Endothelial cell of hepatic sinusoid (primary cell): Measurements from ENCODE around the gene KLHL8.
"Not testable (repeated sequence)": the region's sequence is repeated elsewhere in the genome, so short reads cannot be mapped to it uniquely, and the experiment has no call there.

Source experiments
- in situ Hi-C: cut with HindIII; loops from 2 replicates; pipeline ENCODE4 v1.10.0; 2017; ENCODE audit warnings: low sequenced_read_pairs

The KLHL8 gene

DNA sequence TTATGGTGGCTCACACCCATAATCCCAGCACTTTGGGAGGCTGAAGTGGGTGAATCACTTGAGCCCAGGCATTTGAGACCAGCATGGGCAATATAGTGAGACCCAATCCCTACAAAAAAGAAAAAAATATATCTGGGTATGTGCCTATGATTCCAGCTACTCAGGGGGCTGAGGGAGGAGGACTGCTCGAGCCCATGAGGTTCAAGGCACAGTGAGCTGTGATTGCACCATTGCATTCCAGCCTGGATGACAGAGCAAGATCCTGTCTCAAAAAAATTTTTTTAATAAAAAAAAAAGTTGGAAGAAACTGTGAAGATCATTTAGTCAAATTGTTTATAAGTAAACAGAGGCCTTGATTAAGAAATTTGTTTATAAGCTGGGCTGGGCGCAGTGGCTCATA is 39.7 kb downstream of the KLHL8 start:
- in situ Hi-C loops, result no loop called here

DNA sequence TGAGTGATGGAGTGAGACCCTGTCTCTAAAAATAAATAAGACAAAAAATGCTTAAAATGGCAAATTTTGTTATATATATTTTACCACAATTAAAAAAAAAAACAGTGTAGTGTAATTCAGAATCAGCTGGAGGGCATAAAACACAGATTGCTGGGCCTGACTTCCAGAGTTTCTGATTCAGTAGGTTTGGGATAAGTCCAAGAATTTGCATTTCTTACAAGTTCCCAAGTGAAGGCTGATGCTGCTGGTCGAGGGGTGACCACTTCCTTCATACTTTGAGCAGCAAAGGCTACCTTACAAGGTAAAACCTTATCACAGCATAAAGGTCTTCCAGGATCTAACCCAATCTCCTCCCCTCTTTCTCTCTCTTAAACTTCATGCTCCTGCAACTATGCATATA is 40.7 kb downstream of the KLHL8 start:
- in situ Hi-C loops, result no loop called here

DNA sequence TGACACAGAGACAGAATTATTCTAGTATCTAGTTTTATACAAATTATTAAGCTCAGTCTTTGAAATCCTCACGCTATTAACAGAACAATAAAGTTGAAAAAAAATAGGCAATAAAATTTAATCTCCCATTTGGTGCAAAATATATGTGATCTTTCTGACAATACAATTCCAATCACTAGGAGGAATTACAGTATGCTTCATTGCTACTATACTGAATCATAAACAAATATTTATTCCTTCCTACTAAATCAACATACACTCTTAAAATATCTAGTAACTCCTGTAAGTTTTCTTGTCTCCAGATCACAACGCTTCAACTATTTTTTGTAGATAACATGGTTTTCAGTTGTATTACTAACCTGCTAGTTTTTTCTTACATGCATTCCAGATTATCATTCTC is 45.7 kb downstream of the KLHL8 start:
- in situ Hi-C loops, result no loop called here

DNA sequence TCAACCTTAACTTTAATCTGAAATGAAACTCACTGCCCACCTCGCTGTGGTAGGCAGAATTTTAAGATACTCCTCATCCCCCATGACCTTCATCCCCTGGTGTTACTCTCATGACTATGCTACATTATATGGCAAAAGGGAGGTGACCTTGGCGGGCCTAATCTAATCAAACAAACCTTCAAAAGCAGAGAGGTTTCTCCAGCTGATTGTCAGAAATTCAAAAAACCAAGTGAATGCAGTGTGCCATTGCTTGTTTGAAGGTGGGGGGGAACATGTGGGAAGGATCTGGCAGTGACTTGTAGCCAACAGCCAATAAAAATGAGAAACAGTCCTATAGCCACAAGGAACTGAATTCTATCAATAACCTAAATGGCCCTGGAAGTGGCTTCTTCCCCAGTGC is 48.5 kb downstream of the KLHL8 start:
- in situ Hi-C loops, result no loop called here

DNA sequence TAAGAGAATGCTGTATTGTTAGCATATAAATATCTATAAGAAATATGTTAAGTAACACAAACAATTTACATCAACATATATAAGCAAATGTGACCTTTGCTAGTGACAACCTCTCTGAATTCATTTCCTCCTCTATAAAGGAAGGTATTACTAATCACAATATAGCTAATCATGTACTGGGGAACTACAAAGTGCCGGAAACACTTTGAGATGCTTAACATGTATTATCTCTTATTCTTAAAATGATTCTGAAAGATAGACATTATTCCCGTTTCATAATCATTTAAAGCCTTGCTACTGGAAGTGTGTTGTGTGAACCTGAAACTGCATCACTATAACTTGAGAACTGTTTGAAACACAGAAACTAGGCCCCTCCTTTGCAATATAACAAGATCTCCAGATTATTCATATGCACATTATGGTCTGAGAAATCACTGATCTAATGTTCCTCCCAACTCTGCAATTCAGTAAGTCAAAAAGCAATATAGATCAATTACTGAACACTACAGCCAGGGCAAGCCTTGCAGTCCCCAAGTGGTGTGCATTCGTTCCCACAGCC is 54.0 kb downstream of the KLHL8 start:
- in situ Hi-C loops, result no loop called here

DNA sequence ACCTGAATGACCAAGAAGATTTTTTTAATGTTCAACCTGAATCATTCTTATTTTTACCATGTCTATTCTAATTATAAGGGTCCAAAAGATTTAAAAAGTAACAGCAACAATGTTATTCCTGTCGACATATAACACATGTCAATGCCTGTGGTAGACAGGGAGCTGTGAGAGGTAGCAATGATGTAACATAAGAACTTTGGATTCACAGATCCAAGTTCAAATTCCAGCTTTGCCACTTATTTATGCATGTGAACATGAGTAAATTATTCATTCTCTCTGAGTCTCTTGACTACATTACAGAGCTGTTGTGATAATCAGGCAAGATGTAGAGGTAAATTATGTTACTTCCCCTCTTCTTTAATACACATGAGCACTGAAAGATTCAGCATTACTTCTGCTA is 54.5 kb downstream of the KLHL8 start:
- in situ Hi-C loops, result no loop called here

DNA sequence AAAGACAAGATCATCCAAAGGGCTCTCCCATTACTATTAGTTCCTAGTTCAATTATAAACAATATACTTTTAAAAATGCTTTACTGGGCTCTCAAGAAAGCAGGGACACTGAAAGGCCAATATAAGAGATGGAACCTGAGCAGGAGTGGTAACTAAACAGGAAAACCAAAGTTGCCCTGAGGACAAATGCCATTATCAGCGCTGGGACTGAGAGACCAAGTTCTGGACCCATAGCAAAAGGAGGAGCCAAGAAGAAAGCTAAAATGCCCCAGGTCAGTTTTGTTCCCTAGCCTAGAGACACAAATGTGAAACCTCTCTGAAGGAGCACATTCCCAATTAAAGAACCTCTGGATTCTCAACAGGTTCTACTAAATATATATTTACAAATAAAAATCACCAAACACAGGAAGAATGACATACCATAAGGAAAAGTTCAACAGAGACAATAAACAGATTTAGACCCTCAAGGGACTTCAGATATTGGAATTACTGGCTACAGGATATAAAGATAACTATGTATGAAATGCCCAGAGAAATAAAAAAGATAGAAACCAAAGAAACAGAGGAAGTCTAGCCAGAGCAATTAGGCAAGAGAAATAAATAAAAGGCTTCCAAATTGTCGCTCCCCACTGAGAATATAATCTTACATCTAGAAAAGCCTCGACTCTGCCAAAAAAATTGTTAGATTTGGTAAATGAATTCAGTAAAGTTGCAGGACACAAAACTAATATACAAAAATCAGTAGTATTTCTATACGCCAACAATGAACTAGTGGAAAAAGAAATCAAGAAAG is 67.1 kb downstream of the KLHL8 start:
- in situ Hi-C loops, result no loop called here

DNA sequence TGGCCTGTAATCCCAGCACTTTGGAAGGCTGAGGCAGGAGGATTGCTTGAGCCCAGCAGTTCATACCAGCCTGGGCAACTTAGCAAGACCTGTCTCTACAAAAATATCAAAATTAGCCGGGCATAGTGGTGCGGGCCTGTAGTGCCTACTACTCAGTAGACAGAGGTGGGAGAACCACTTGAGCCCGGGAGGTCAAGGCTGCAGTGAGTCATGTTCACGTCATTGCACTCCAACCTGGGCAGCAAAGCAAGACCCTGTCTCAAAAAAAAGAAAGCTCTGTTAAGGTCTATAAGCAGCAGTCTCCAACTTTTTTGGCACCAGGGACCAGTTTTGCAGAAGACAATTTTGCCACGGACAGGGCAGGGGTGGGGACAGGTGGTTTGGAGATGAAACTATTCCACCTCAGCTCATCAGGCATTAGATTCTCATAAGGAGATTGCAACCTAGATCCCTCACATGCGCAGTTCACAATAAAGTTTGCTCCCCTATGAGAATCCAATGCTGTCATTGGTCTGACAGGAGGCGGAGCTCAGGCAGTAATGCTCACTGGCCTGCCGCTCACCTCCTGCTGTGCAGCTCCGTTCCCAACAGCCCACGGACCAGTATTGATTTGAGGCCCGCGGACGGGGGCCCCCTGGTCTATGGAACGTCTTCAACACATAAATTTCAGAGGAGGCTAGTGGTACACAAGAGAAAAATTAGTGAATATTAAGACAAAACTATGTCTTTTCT is 67.9 kb downstream of the KLHL8 start:
- in situ Hi-C loops, result no loop called here

DNA sequence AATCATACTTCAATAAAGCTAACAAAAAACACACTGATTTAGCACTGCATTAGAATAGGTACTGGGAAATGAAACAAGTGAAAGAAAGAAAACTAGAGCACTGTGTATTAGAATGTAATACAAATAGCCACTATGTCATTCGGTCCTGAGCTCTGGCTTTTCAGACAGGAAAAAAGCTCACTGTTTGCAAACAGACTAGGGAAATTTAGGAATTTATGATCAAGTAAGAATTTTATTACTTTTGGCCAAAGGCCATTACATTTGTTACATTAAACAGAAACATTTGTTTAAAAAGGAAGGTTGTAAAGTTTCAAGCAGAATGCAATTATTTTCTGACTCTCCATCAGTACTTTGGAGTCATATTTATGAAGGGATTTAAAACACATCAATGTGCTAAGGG is 68.7 kb downstream of the KLHL8 start:
- in situ Hi-C loops, result no loop called here

DNA sequence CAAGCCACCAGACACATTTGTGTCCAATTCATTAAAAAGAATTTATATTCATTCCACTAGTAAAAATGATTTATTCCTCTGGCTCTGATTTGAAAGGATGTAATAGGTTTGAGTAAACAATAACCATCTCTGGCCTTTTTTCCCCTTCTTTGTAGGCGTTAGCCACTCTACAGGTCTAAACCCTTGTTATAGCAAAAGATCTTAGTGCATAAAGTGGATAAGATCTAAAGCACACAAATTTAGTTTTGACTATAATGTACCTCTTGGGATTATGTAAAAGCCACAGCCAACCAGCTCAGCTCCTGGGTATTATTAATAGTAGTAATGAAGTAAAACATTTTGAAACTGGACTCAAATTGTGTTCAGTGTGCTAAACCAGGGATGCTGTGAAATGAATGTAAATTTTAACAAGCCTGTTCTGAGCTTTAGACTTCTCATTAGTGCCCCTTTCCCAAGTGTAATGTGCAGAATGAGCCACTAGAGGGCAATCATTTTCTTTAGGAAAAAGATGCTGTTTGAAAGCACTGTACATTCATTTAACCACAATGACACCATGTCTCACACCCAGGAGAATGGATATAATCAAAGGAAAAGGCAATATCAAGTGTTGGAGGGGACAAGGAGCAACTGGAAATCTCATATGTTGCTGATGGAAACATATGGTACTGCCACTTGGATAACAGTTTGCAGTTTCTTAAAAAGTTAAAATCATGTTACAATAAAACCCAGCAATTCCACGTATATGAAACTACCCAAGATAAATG is 69.7 kb downstream of the KLHL8 start:
- in situ Hi-C loops, result no loop called here

DNA sequence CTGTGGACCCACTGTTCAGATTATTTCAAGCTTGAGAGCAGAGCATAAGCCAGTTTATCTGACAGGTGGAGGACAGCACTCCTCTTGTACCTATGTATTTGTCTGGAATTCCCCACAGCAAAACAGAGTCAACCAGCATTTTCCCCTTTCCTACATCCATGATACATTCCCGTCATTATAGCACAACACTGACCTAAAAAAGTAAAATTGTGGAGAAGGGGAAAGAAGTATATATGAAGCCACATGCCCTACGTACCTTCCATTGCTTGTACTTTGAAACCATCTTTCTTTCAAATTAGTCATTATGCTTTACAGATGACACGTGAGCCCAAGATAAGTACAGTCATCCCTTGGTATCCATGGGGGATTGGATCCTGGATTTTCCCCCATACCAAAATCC is 73.3 kb downstream of the KLHL8 start:
- in situ Hi-C loops, result no loop called here

DNA sequence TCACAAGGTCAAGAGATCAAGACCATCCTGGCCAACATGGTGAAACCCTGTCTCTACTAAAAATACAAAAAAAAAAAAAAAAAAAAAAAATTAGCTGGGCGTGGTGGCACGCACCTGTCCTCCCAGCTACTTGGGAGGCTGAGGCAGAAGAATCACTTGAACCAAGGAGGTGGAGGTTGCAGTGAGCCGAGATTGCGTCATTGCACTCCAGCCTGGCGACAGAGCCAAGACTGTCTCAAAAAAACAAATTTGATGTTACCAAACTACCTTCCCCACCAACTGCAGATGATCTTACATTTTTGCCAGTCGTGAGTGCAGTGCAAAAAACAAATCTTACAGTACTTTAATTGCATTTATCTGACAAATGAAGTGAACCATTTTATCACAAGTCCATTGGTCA is 74.5 kb downstream of the KLHL8 start:
- in situ Hi-C loops, result not testable (repeated sequence)

DNA sequence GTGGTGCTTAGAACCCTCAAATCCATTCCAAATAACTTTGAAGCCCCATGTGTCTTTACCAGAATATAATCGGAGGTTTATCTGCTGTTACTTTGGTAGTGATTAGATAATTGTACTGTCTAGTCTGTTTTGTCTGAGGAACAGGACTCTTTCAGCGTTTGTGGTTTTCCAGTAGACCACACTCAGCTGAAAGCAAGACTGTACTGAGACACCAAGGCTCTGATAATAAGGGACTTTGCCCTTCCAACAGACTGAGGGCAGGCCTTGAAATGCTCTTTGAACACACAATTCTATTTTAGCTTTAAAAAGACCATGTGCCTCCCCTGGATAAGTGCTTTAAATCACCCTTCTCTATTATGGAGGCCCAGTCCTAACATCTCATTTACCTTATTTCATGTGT is 76.1 kb downstream of the KLHL8 start:
- in situ Hi-C loops, result no loop called here

DNA sequence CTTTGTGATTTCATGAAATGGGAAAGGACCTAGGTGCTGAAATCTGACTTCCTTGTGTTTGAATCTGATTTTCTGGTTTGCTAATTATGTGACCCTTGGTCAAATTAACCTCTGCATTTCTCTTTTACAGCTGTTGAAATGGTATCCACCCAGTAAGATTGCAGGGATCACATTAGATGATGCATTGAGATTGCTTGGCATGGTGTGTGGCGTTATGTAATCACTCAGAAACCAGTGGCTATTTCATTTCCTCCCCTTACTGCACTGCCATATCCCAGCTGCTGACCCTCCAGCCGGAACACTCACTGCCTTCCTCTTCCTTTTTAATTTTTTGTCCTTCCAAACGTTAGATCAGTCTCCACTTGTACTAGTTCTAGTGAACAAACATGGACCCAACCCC is 79.0 kb downstream of the KLHL8 start:
- in situ Hi-C loops, result no loop called here

DNA sequence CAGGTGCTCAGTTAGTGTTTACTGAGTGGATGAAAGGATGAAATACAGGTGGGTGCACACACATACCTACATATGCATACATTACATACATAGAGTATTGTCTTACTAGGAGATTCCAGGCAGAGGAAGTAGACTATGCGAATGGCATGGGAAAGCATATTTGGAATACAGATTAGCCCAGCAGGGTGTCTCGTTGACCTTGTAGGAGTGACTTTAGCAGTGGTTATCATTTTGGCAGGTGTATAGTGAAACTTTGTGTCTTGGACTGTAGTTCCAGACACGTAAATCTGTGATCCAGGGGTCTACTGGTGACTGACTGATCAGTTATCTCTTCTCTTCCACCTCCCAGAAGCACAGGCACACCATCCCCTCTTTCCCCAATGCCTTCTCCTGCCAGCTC is 86.3 kb downstream of the KLHL8 start:
- in situ Hi-C loops, result no loop called here

DNA sequence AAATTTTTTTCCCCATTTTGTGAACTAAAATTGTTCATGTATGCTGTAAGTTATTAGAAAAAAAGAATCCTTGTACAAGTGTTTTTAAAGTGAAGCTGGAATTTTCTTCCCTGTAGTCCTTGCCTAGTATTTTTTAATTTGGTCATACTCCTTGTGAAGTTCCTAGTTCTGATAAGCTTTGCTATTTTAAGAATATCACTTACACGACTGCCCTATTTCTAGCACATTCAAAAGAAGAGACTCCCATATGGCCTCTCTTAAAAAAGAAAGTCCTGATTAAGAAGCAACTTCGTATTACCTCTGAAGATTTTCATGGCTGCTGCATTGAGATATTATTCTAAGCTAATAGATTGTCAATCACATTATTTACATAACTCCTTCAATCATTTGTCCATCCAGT is 87.2 kb downstream of the KLHL8 start:
- in situ Hi-C loops, result no loop called here

DNA sequence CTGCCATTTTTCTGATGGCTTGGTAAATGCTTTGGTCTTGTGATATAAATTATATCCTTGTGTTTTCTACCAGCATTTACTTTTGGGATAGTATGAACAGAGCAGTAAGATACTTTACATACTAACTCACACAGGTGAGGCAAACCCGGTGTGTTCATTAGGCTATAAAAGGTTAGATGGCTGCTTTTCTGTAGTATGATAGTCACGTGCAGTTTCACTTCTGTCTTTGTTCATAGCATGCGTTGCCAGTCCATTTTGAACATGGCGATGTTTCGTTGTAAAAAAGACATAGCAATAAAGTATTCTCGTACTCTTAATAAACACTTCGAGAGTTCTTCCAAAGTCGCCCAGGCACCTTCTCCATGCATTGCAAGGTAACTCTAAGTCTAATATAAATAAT is 88.4 kb downstream of the KLHL8 start:
- in situ Hi-C loops, result no loop called here

DNA sequence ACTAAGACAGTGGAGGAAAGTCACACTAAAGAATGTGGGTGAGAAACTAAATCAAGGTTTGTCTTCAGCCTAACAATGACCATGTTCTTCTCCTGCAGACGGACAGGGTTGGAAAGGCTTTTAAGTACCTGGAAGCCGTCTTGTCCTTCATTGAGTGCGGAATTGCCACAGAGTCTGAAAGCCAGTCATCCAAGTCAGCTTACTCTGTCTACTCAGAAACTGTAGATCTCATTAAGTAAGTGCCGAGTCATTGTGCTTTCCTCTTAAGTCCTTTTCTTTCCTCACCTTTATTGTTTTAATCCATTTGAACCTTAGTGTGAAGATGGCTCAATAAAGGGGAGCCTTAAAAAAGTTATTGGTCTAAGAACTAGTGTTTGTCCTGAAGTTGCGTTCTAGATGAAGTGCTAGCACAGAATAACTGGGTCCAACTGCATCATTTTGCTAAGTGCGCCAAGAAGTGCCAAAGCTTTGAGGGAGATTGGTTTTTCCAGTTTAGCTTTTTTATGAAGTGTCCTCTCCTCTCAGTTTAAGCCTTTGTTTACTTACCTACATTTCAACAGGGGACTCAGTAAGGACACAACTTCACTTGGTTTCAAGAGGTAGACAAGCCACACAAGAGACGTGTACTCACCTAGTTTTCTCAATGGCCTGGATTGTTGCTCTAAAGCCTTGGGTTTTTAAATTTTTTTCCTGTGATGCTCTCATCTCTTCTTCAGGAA is 89.3 kb downstream of the KLHL8 start:
- in situ Hi-C loops, result no loop called here

DNA sequence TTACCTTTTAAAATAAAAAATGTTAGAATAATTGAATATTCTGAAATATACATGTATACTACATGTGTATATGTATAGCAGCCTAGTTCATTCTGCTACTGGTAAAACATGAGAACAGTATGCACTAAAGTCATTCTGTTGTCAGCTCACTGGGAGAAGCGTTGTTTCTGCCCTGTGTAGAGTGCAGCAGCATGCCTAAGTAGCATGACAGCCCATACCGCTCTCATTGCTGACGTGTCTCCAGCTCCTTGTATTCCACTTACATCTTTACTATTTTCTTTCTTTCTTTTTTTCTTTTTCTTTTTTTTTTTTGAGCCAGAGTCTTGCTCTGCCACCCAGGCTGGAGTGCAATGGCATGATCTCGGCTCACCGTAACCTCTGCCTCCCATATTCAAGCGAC is 90.7 kb downstream of the KLHL8 start:
- in situ Hi-C loops, result no loop called here

DNA sequence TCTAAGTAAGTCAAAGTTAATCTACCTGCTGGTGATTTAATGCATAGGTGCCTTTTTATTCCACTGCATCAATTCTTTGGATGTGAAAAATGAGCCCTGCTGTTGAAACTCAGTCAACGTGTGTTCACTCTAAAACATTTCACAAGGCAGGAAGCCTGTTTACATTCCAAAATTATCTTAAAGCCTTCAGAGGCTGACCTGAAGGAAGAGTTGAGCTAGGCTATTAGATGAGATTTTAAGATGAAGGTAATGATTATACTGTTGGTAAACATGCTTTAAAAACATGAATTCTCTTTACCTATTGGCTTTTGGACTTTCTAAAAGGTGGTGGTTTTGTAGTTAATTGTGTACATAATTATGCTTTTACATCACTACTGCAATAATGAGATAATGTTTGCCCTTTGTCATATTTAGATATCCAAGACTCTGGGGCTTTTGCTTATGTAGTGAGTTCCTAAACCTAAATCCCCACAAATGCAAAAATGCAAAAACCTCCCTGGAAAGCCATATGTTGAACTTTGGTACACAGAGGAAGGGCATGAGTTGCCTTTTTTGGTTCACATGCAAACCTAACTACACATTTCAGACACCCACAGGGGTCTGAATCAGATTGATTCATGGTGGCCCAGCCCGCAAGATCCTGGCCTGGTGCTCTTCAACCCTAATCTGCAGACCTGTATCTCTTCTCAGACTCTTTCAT is 92.3 kb downstream of the KLHL8 start:
- in situ Hi-C loops, result no loop called here
